Coronary artery (tissue), 2 donors: ENCODE data around the gene CHST3.
"Not testable (repeated sequence)": the region's sequence is repeated elsewhere in the genome, so short reads cannot be mapped to it uniquely, and the experiment has no call there.

ENCODE experiments used
- DNase-seq: peaks from one replicate; pipeline ENCODE4 v3.0.0-alpha.2; 2017; ENCODE audit warnings: low spot score
- H3K27ac ChIP-seq, 2 donors: fragments of 200-600 bp; sonication (generic); one replicate each; pipeline ENCODE4 v1.5.1; 2016 to 2019
- H3K4me3 ChIP-seq: fragments of 200-600 bp; sonication (generic); 2 replicates; pipeline ENCODE4 v1.5.1; 2016; ENCODE audit warnings: mild to moderate bottlenecking, moderate library complexity
- TF ChIP-seq, protein P1 (sequence below): fragments of 200-600 bp; sonication (generic); IDR thresholded peaks from one replicate; pipeline ENCODE4 v1.5.1; 2019; ENCODE audit warnings: antibody characterized with exemption

The CHST3 gene

DNA sequence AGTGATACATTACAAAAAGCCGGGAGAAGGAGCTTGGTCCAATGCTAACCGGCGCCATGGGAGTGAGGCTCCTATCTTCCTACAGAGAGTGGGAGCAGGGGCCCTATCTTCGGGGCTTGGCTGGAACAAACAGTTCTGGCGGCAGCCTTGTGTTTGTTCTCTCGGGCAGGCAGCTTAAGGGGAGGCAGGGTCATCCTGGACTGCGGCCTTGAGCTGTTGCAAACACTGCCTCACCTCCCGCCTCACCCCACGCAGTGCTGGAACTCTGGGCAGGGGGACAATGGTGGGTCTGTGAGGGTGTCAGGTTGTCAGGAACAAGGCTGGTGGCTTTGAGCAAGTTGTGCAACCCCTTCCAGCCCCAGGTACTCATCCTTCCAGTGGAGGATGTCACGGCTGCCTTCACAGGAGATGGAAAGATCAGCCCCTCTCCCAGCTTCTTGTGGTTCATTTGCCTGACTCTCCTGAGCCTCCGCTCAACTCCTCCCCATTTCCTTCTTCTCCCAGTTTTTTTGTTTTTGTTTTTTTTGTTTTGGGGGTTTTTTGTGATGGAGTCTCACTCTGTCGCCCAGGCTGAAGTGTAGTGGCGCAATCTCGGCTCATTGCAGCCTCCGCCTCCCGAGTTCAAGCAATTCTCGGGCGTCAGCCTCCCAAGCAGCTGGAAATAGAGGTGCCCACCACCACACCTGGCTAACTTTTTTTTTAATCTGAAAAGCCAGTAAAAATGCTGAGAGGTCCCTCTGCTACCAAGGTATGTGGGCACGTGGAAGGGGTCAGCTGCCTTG, 66.8 kb downstream of the CHST3 start:
- TF ChIP-seq, protein P1, sequence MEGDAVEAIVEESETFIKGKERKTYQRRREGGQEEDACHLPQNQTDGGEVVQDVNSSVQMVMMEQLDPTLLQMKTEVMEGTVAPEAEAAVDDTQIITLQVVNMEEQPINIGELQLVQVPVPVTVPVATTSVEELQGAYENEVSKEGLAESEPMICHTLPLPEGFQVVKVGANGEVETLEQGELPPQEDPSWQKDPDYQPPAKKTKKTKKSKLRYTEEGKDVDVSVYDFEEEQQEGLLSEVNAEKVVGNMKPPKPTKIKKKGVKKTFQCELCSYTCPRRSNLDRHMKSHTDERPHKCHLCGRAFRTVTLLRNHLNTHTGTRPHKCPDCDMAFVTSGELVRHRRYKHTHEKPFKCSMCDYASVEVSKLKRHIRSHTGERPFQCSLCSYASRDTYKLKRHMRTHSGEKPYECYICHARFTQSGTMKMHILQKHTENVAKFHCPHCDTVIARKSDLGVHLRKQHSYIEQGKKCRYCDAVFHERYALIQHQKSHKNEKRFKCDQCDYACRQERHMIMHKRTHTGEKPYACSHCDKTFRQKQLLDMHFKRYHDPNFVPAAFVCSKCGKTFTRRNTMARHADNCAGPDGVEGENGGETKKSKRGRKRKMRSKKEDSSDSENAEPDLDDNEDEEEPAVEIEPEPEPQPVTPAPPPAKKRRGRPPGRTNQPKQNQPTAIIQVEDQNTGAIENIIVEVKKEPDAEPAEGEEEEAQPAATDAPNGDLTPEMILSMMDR = no peak
- Histone ChIP-seq H3K4me3 (no peak overlapping the region), H3K27ac (no peak overlapping the region)
- no peak for DNase-seq

DNA sequence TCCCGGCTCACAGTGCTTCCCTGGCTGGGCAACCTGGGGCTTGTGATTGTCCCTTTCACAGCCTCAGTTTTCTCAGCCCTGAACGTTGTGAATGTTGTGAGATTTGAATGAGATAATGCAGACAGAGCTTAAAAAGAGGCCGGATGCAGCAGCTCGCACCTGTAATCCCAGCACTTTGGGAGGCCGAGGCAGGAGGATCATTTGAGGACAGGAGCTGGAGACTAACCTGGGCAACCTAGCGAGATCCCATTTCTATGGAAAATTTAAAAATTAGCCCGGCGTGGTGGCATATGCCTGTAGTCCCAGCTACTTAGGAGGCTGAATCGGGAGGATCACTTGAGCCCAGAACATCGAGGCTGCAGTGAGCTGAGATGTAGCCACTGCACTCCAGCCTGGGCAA, 67.5 kb downstream of the CHST3 start:
- Histone ChIP-seq H3K27ac (no peak overlapping the region), H3K4me3 (no peak overlapping the region)
- TF ChIP-seq, protein P1 = no peak

DNA sequence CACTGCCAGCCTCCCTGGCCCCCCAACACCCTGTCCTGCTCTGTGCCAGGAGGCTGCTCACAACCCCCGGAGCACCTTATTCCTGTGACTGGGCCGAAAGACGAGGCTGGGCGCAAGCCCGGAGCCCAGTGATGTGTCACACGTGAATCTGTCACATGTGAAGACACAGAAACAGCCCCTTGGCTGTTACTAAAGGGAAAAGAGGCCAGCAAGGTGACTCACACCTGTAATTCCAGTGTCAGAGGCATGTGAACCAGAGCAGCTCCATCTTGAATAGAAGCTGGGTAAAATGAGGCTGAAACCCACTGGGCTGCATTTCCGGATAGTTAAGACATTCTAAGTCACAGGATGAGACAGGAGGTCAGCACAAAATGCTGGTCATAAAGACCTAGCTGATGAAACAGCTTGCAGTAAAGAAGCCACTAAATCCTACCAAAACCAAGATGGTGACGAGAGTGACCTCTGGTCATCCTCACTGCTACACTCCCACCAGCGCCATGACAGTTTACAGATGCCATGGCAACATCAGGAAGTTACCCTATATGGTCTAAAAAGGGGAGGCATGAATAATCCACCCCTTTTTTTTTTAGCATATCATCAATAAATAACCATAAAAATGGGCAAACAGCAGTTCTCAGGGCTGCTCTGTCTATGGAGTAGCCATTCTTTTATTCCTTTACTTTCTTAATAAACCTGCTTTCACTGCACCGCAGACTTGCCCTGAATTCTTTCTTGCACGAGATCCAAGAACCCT, 68.4 kb downstream of the CHST3 start:
- DNase-seq, H3K4me3 ChIP-seq, H3K27ac ChIP-seq: not testable (repeated sequence)

More for the DNA sequence above, 67.5 kb downstream of the CHST3 start:
- DNase-seq = no peak

DNA sequence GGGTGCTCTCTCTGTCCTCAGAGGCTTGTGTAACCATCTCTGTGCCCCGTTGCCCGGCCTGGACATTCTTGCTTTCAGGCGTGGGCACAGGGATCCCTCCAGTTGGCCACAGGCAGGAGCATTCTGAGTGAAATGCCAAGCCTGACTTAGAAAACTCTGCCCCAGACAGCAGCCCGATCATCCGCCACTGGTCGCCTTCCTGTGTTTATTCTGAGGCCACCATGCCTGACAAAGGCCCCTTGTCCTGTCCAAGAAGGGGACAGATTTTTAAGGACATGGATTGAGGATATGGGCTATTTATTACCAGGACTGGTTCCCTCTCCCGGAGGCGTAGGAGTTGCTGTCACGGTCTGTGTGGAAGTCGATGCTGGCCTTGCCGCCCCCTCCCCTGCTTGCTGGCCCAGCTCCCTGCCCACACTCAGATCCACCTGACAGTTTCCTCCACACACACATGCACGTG, 69.9 kb downstream of the CHST3 start:
- no peak for DNase-seq
- TF ChIP-seq, protein P1 = no peak
- Histone ChIP-seq H3K27ac (no peak overlapping the region), H3K4me3 (no peak overlapping the region)

DNA sequence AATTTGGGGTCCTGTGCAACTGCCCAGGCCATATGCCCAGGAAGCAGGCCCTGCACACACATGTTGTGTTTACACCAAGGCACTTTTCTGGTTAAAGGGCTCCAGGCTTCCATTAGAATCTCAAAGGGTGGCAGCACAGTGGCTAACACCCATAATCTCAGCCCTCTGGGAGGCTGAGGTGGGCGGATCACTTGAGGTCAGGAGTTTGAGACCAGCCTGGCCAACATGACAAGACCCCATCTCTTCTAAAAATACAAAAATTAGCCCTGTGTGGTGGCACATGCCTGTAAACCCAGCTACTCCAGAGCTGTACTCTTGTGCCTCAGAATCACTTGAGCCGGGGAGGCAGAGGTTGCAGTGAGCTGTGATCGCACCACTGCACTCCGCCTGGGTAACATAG, 70.6 kb downstream of the CHST3 start:
- TF ChIP-seq, protein P1 = no peak
- Histone ChIP-seq H3K4me3 (no peak overlapping the region), H3K27ac (no peak overlapping the region)
- DNase-seq = no peak

DNA sequence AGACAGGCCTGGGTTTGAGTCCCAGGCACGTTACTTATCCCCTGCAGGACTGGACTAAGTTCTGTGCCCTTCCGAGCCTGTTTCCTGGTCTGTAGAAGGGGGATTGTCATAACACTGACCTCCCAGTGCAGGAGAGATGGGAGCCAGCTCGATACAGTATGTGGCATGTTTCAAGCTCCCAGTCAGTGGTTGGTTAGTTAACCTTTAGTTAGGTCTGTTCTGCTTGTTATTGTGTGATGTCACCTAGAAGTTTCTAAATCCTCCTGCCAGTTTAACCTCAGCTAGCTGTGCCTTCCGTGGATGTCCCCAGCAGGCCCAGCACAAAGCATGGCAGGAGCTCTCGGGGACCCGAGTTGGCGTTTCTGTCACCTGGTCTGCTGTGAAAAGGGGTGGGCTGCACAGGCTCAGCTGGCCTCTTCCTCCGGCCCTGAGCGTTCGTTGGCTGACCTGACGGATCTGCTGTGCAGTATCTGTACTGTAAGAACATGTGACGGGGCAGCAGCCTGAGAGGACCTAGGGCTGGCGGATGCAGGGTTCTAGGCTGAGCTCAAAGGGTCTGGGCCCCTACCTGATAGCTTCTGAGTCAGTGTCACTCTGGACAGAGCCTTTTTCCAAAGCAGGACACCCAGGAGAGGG, 71.2 kb downstream of the CHST3 start:
- DNase-seq = no peak
- Histone ChIP-seq H3K4me3 (no peak overlapping the region), H3K27ac (no peak overlapping the region)
- TF ChIP-seq, protein P1 = no peak

DNA sequence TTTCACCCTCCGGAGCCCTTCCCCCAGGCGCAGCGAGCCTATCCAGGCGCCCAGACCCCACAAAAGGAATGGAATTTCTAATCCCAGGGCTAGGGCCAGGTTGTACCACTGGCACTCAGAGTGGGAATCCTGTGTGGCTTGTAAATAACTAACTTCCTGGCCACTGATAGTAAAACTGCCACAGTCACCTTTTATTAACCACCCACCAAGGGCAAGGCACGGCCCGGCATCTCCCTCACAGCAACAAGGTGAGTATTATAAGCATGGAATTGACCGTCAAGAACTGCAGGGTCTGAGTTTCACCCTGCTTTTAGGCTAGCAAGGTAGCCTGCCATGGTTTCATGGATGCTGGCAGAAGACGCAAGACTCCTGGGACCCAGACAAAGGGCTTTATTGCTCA, 73.1 kb downstream of the CHST3 start:
- Histone ChIP-seq H3K4me3 (no peak overlapping the region), H3K27ac (no peak overlapping the region)
- TF ChIP-seq, protein P1 = no peak
- no peak for DNase-seq
